NB4 (cell line): ENCODE data around the gene DCUN1D4.

Experiments
- DNase-seq: peaks from one replicate; pipeline ENCODE4 v3.0.0; 2010; ENCODE audit warnings: low read depth
- H3K4me3 ChIP-seq: one replicate; pipeline ENCODE4 v1.5.1; 2011; ENCODE audit warnings: mild to moderate bottlenecking, low read depth, low read length, moderate library complexity
- CTCF ChIP-seq: IDR thresholded peaks from one replicate; pipeline ENCODE4 v1.5.1; 2012; ENCODE audit warnings: low read depth, low read length
- MAX ChIP-seq: IDR thresholded peaks from 2 replicates; pipeline ENCODE4 v1.6.1; 2011; ENCODE audit warnings: low read depth, low read length
- MYC ChIP-seq: IDR thresholded peaks from 2 replicates; pipeline ENCODE4 v1.6.1; 2011; ENCODE audit warnings: low read depth, low read length
- POLR2A ChIP-seq: IDR thresholded peaks from 2 replicates; pipeline ENCODE4 v1.6.1; 2011; ENCODE audit warnings: mild to moderate bottlenecking; ENCODE audit not compliant: insufficient read length; ENCODE audit errors: extremely low read depth

DCUN1D4 gene

GRCh38 chr4:51851090-51851936, 8.4 kb downstream of the DCUN1D4 start:
- TF ChIP-seq MAX, result no peak
- no peak for TF ChIP-seq POLR2A
- TF ChIP-seq MYC, result no peak
- TF ChIP-seq CTCF, result no peak
- DNase-seq, result no peak
- H3K4me3 ChIP-seq, result no peak overlapping the region

GRCh38 chr4:51851937-51852290, 9.0 kb downstream of the DCUN1D4 start:
- DNase-seq, result no peak
- TF ChIP-seq MYC (no peak), POLR2A (no peak), MAX (no peak), CTCF (no peak)
- H3K4me3 ChIP-seq, result no peak overlapping the region

- TF ChIP-seq MYC, result no peak
- TF ChIP-seq CTCF, result no peak
- no peak for TF ChIP-seq MAX
- no peak for TF ChIP-seq POLR2A
- no peak overlapping the region for H3K4me3 ChIP-seq
- DNase-seq, result peak; percentile 9
These were observed 10.2 kb downstream of the DCUN1D4 start for GRCh38 chr4:51853027-51853682.

- DNase-seq, result no peak
- TF ChIP-seq CTCF (no peak), POLR2A (no peak), MAX (no peak), MYC (no peak)
- H3K4me3 ChIP-seq, result no peak overlapping the region
These were observed 12.3 kb downstream of the DCUN1D4 start for GRCh38 chr4:51855270-51855669.

- no peak for TF ChIP-seq MYC
- TF ChIP-seq POLR2A, result no peak
- TF ChIP-seq CTCF, result no peak
- TF ChIP-seq MAX, result no peak
- no peak overlapping the region for H3K4me3 ChIP-seq
- no peak for DNase-seq
These were observed 12.8 kb downstream of the DCUN1D4 start for GRCh38 chr4:51855751-51856150.
